HepG2 (cell line): ENCODE measurements around the gene SSH3. TPM values are rescaled to one million over a fixed set of nuclear protein-coding genes. Genes with fewer than 3 reads are reported as not detected.

Source experiments
- ATF4 ChIP-seq, 2 experiments: fragments of 450-650 bp in 1 of 2; sonication (generic) in 1 of 2; formaldehyde crosslinking; IDR thresholded peaks; 2 replicates each; pipeline versions ENCODE4 v1.5.0 to v1.8.0; 2020 to 2022; ENCODE audit warnings: mild to moderate bottlenecking in 1 of 2, missing genetic modification reagents in 1 of 2
- CBFB ChIP-seq: sonication (generic); formaldehyde crosslinking; IDR thresholded peaks from 2 replicates; pipeline ENCODE4 v1.4.0; 2020; ENCODE audit warnings: missing genetic modification reagents
- GABPA ChIP-seq, 2 experiments: IDR thresholded peaks; 2 replicates each; pipeline ENCODE4 v1.6.1; 2011 to 2016; ENCODE audit warnings: low read depth in 2 of 2, low read length in 1 of 2, missing biosample characterization in 1 of 2, missing genetic modification characterization in 1 of 2
- GATAD2A ChIP-seq: IDR thresholded peaks from 2 replicates; pipeline ENCODE4 v1.6.1; 2016
- HCFC1 ChIP-seq: fragments of 150-350 bp; IDR thresholded peaks from 2 replicates; pipeline ENCODE4 v1.6.1; 2014; ENCODE audit warnings: low read depth, low read length
- HMGA1 ChIP-seq: sonication (generic); formaldehyde crosslinking; conservative IDR thresholded peaks from 2 replicates; pipeline ENCODE4 v1.4.0; 2020; ENCODE audit warnings: missing genetic modification reagents
- IKZF4 ChIP-seq: sonication (generic); formaldehyde crosslinking; IDR thresholded peaks from 2 replicates; pipeline ENCODE4 v1.5.1; 2020; ENCODE audit warnings: borderline replicate concordance, mild to moderate bottlenecking, low read depth, missing genetic modification reagents; ENCODE audit errors: not compliant biosample characterization
- KDM5A ChIP-seq: fragments of 200-600 bp; sonication (generic); IDR thresholded peaks from 2 replicates; pipeline ENCODE4 v1.7.0; 2018; ENCODE audit warnings: antibody characterized with exemption, mild to moderate bottlenecking, low read length, borderline replicate concordance
- PAF1 ChIP-seq: IDR thresholded peaks from 2 replicates; pipeline ENCODE4 v1.6.1; 2016; ENCODE audit warnings: missing genetic modification reagents, missing compliant biosample characterization
- RBM39 ChIP-seq: fragments of 200-400 bp; formaldehyde crosslinking; IDR thresholded peaks from one replicate; pipeline ENCODE4 v1.6.1; 2018; ENCODE audit warnings: antibody characterized with exemption, mild to moderate bottlenecking, low read depth, low read length; ENCODE audit not compliant: poor library complexity, severe bottlenecking
- RFX1 ChIP-seq: fragments of 450-650 bp; IDR thresholded peaks from 2 replicates; pipeline ENCODE4 v1.6.1; 2017
- RFXAP ChIP-seq: sonication (generic); formaldehyde crosslinking; IDR thresholded peaks from 2 replicates; pipeline ENCODE4 v1.4.0; 2020; ENCODE audit warnings: missing genetic modification reagents, borderline replicate concordance
- SALL1 ChIP-seq: sonication (generic); formaldehyde crosslinking; IDR thresholded peaks from 2 replicates; pipeline ENCODE4 v1.8.0; 2022; ENCODE audit warnings: mild to moderate bottlenecking, missing genetic modification reagents
- ZBTB14 ChIP-seq: sonication (generic); formaldehyde crosslinking; IDR thresholded peaks from 2 replicates; pipeline ENCODE4 v1.4.0; 2020; ENCODE audit warnings: missing genetic modification reagents
- ZBTB44 ChIP-seq: sonication (generic); formaldehyde crosslinking; IDR thresholded peaks from 2 replicates; pipeline ENCODE4 v1.4.0; 2020; ENCODE audit warnings: missing genetic modification reagents
- ZKSCAN5 ChIP-seq: sonication (generic); formaldehyde crosslinking; IDR thresholded peaks from 2 replicates; pipeline ENCODE4 v1.5.1; 2020; ENCODE audit warnings: mild to moderate bottlenecking, missing genetic modification reagents
- ZMAT3 ChIP-seq: sonication (generic); formaldehyde crosslinking; conservative IDR thresholded peaks from 2 replicates; pipeline ENCODE4 v1.7.0; 2021; ENCODE audit warnings: missing genetic modification reagents
- ZNF205 ChIP-seq: IDR thresholded peaks from 2 replicates; pipeline ENCODE4 v1.6.1; 2018; ENCODE audit warnings: missing biosample characterization, missing genetic modification reagents
- ZNF574 ChIP-seq: sonication (generic); formaldehyde crosslinking; IDR thresholded peaks from 2 replicates; pipeline ENCODE4 v1.4.0; 2020; ENCODE audit warnings: missing genetic modification reagents
- ZNF576 ChIP-seq: sonication (generic); formaldehyde crosslinking; IDR thresholded peaks from 2 replicates; pipeline ENCODE4 v1.4.0; 2020; ENCODE audit warnings: mild to moderate bottlenecking, missing genetic modification reagents
- ZNF737 ChIP-seq: sonication (generic); formaldehyde crosslinking; IDR thresholded peaks from 2 replicates; pipeline ENCODE4 v1.5.0; 2020; ENCODE audit warnings: missing genetic modification reagents, mild to moderate bottlenecking, borderline replicate concordance
- ZNF761 ChIP-seq: sonication (generic); formaldehyde crosslinking; conservative IDR thresholded peaks from 2 replicates; pipeline ENCODE4 v1.4.0; 2020; ENCODE audit warnings: mild to moderate bottlenecking, missing genetic modification reagents
- ZNF780A ChIP-seq: sonication (generic); formaldehyde crosslinking; IDR thresholded peaks from 2 replicates; pipeline ENCODE4 v1.8.0; 2022; ENCODE audit warnings: mild to moderate bottlenecking, missing genetic modification reagents, moderate library complexity
- polyA plus RNA-seq, 8 experiments: library from polyadenylated mRNA; depleted of rRNA in 3 of 8; stranded (reverse) in 7 of 8; unstranded in 1 of 8; fragments of >200 nt; fragmentation: Illumina TruSeq in 4 of 8; extraction: Trizol in 4 of 8; gene quantifications; 2 replicates each; pipeline versions ENCODE4 v1.2.1 to v1.2.3, GENCODE V29; 2011 to 2016; ENCODE audit warnings: low read depth in 4 of 8, missing spikeins in 1 of 8, mixed read lengths in 1 of 8; ENCODE audit not compliant: insufficient read depth in 1 of 8
- total RNA-seq, 5 experiments: library from RNA; depleted of rRNA; stranded (reverse); fragments of >200 nt; fragmentation: Illumina TruSeq; extraction: Trizol; gene quantifications; 2 replicates each; pipeline ENCODE4 v1.2.3, GENCODE V29; 2016; ENCODE audit warnings: low read depth in 1 of 5

SSH3 gene
- total and polyA plus RNA-seq, 2 of the 13 experiments (the other 11 are each of a cell fraction or from before 2014, with no cell fraction given), result 12.4 to 18.8 TPM

- no peak for TF ChIP-seq PAF1 (CRISPR knock-in tag)
- TF ChIP-seq ZNF737, result no peak
- peak in 1 of 2 experiments; percentile 63; a peak in 1 of 4 replicates for TF ChIP-seq ATF4 (CRISPR knock-in tag; IDR thresholded peaks at IDR 0.05)
- no peak; the same call in 1 of the 2 replicates for TF ChIP-seq ZMAT3 (CRISPR knock-in tag)
- TF ChIP-seq ZNF576, result no peak
- TF ChIP-seq RFXAP (CRISPR knock-in tag), result no peak
- TF ChIP-seq ZNF780A (CRISPR knock-in tag), result no peak
- no peak for TF ChIP-seq RFX1
- TF ChIP-seq GABPA (IDR thresholded peaks at IDR 0.05; ENCODE audit: low read depth, low read length), result peak; percentile 35; the same call in 1 of the 2 replicates
- peak; percentile 83 for TF ChIP-seq GABPA (CRISPR knock-in tag; IDR thresholded peaks at IDR 0.05; ENCODE audit: low read depth)
- peak; percentile 69 for TF ChIP-seq SALL1
- no peak for TF ChIP-seq HMGA1 (CRISPR knock-in tag)
- TF ChIP-seq ZNF761, result 0 out of 2 replicates have a peak, but pooled peaks have one; percentile 41
- peak; percentile 85 for TF ChIP-seq GATAD2A (CRISPR knock-in tag)
- TF ChIP-seq ZBTB14 (CRISPR knock-in tag), result no peak
- no peak for TF ChIP-seq CBFB
- TF ChIP-seq KDM5A, result no peak
- no peak for TF ChIP-seq RBM39
- no peak for TF ChIP-seq IKZF4
- no peak for TF ChIP-seq ZKSCAN5
- no peak for TF ChIP-seq ZBTB44 (CRISPR knock-in tag)
- peak; percentile 52 for TF ChIP-seq ZNF574 (CRISPR knock-in tag)
- TF ChIP-seq ZNF205 (CRISPR knock-in tag), result peak; percentile 78
- no peak for TF ChIP-seq HCFC1
Measured at GRCh38 chr11:67354075-67355022, 51.0 kb downstream of the SSH3 start (continued).
